Stimulated activated CD4-positive, alpha-beta T cell treated with anti-CD3 and anti-CD28 coated beads, Interleukin-15, amount 100 ng/mL, for 48 hours (primary cell): ENCODE measurements around the gene ANKS1B.
"Not testable (repeated sequence)": the region's sequence is repeated elsewhere in the genome, so short reads cannot be mapped to it uniquely, and the experiment has no call there.

ENCODE experiments used
- DNase-seq, 2 donors: peaks; one replicate each; pipeline ENCODE4 v3.0.0-alpha.2; 2020; ENCODE audit warnings: low read depth in 2 of 2

ANKS1B gene

GRCh38 chr12:99870085-99870484 lies 114.7 kb downstream of the ANKS1B start:
- DNase-seq = no peak

- no peak for DNase-seq
Observed at GRCh38 chr12:99861731-99862130, 123.0 kb downstream of the ANKS1B start.

- DNase-seq = no peak
Observed at GRCh38 chr12:99859126-99859525, 125.6 kb downstream of the ANKS1B start.

DNA sequence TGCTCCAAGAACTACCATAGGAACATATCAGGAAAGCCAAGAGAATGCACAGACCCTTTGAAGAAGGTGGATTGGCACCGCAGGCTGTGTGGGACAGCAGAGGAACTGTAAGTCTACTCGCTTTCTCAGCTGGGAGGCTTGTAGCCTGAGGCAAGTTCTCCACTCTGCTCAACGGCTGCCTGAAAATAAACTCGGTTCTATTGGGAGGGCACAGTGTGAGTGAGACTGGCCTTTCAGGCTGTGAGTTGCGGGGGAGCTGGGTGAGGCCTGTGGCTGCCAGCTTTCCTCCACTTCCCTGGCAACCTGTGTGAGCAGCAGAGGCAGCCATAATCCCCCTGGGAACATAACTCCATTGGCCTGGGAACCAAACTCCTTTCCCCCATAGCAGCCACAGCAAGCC lies 132.1 kb downstream of the ANKS1B start:
- no peak for DNase-seq

GRCh38 chr12:99847936-99848335 lies 136.8 kb downstream of the ANKS1B start:
- DNase-seq = no peak

DNA sequence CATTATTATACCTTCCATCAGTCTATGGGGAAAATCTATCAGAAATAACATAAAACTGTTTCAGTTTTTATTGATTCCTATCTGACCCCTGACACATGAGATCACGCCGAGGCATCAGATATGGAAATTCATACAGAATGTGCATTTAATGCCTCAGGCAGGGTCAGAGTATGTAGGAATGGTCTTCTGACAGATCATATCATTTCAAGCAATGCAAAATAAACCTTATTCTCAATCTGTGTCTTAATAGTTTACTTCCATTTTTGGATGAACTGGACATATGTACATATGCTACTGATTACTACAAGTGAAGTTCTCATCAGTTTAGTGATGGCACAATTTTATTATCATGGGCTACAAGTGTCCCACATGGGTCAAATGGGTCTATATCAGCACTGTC lies 150.0 kb downstream of the ANKS1B start:
- no peak for DNase-seq

GRCh38 chr12:99833397-99833796 lies 151.3 kb downstream of the ANKS1B start:
- DNase-seq = no peak

- DNase-seq = no peak
Observed at GRCh38 chr12:99824900-99825542, 159.7 kb downstream of the ANKS1B start.

GRCh38 chr12:99822273-99822672 lies 162.5 kb downstream of the ANKS1B start:
- no peak for DNase-seq

GRCh38 chr12:99810718-99811593 lies 173.8 kb downstream of the ANKS1B start:
- no peak for DNase-seq

GRCh38 chr12:99809909-99810308 lies 174.8 kb downstream of the ANKS1B start:
- DNase-seq = no peak

- DNase-seq = no peak
Observed at GRCh38 chr12:99806304-99806703, 178.4 kb downstream of the ANKS1B start.

- no peak for DNase-seq
Observed at GRCh38 chr12:99804715-99805114, 180.0 kb downstream of the ANKS1B start.

DNA sequence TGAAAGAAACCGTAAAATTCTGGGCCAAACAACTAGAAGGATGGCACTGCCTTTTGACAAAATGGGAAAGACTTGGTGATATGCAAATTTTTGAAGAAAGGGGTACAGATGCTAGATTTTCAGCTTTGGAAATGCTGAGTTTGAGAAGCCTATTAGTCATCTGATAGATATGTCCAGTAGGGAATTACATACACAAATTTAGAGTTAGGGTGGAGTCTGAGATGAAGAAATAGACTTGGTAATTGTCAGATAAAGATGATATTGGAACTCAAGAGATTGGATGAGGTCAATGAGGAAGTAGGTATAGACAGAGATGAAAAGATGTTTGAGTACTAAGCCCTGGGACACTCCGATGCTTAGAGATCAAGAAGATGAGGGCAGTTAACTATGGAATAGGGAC lies 184.1 kb downstream of the ANKS1B start:
- DNase-seq = no peak

GRCh38 chr12:99797931-99798330 lies 186.8 kb downstream of the ANKS1B start:
- not testable (repeated sequence) for DNase-seq

DNA sequence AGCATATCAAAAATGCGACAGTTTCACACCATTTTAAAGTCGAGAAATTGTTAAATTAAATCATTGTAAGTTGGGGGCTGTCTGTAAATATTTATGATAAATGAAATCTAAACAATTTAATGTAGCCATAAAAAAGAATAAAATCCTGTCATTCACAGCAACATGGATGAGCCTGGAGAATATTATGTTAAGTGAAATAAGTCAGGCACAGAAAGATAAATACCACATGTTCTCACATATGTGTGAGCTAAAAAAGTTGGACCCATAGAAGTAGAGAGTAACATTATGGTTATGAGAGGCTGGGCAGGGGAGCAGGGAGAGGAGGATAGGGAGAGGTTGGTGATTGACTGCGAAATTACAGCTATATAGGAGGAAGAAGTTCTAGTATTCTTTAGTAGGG lies 201.3 kb downstream of the ANKS1B start:
- no peak for DNase-seq

DNA sequence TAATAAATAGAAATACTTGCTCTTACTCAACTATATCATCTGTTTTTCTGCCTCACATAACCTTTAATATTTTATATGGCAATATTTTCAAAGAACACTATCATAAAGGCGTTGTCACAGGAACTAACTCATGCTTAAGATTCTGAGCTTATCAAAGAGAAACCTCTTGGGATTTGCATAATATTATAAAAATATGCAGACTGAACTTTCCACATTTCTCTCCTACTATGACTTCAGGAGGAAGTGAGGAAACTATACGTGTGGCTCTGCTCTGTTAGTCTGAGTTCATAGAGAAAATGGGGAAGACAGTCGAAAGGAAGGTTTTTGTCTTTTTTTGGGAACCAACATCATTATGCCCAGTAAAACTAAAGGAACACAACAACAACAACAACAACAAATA lies 212.5 kb downstream of the ANKS1B start:
- DNase-seq = no peak

GRCh38 chr12:99771659-99772058 lies 213.1 kb downstream of the ANKS1B start:
- DNase-seq = no peak

- no peak for DNase-seq
Observed at GRCh38 chr12:99769396-99769980, 215.2 kb downstream of the ANKS1B start.

- DNase-seq = no peak
Observed at GRCh38 chr12:99768758-99769157, 216.0 kb downstream of the ANKS1B start.

DNA sequence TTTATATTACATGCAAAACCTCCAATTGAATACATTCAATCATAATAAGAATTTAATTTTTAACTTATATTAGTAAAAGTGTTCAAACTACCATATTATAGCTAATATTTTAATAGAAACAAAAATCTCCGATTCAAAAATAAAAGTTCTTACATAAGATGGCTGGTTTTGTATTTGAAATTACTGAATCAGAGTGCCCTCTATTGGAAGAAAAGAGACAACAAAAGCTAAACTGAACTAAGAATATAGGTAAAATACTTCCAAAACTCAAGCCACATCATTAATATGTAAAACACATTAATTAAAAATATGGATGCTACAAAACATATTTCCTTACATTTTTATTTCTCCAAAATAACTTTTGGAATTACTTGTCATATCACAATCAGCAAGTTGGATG lies 216.9 kb downstream of the ANKS1B start:
- no peak for DNase-seq

GRCh38 chr12:99766408-99766807 lies 218.3 kb downstream of the ANKS1B start:
- no peak for DNase-seq
